ENCODE results near the gene SLC4A5.

GRCh38 chr2:74212702-74213410 is 130.4 kb downstream of the SLC4A5 start:
- TF ChIP-seq BHLHE40 (IDR thresholded peaks at IDR 0.05; ENCODE audit: borderline replicate concordance) (no peak), ZNF384 (IDR thresholded peaks at IDR 0.05) (no peak), FOXK2 (IDR thresholded peaks at IDR 0.05) (no peak), SP1 (IDR thresholded peaks at IDR 0.05) (no peak), NFRKB (IDR thresholded peaks at IDR 0.05) (no peak)
